Cerebellar nuclear complex (tissue), 1 donor: ENCODE measurements around the gene RELCH.
"Not testable (repeated sequence)": the region's sequence is repeated elsewhere in the genome, so short reads cannot be mapped to it uniquely, and the experiment has no call there.

Experiments used
- DNase-seq, 2 experiments: peaks; one replicate each; lab custom pipeline; 2025; lab: John Stamatoyannopoulos, UW

Gene RELCH

GRCh38 chr18:62186774-62187542 is at the start of gene RELCH, which contains the start of gene PIGN:
TSS of gene RELCH (plus strand) at chr18:62187255. CDS start at chr18:62187506, 251 bp downstream.
TSS of gene PIGN (minus strand) at chr18:62187056. CDS start at chr18:62161353, 25,703 bp downstream.
- peak; percentile 85 to 97 for DNase-seq

- DNase-seq = no peak
Measured at GRCh38 chr18:62138461-62139235, 48.4 kb upstream of the RELCH start.

GRCh38 chr18:62140259-62140658 is 46.8 kb upstream of the RELCH start:
- DNase-seq = no peak

GRCh38 chr18:62144338-62144737 is 42.7 kb upstream of the RELCH start:
- DNase-seq = no peak

- no peak for DNase-seq
Measured at GRCh38 chr18:62151068-62151771, 35.8 kb upstream of the RELCH start.

GRCh38 chr18:62152844-62153243 is 34.2 kb upstream of the RELCH start:
- DNase-seq = no peak

- DNase-seq = no peak
Measured at GRCh38 chr18:62157843-62158242, 29.2 kb upstream of the RELCH start.

GRCh38 chr18:62164310-62164709 is 22.7 kb upstream of the RELCH start:
- DNase-seq = no peak

- DNase-seq = no peak
Measured at GRCh38 chr18:62164855-62165487, 22.1 kb upstream of the RELCH start.

GRCh38 chr18:62165583-62165982 is 21.5 kb upstream of the RELCH start:
- DNase-seq = no peak

- DNase-seq = not testable (repeated sequence)
Measured at GRCh38 chr18:62166524-62166923, 20.5 kb upstream of the RELCH start.

- no peak for DNase-seq
Measured at GRCh38 chr18:62170857-62171256, 16.2 kb upstream of the RELCH start.

- no peak for DNase-seq
Measured at GRCh38 chr18:62172298-62172697, 14.8 kb upstream of the RELCH start.

- DNase-seq = no peak
Measured at GRCh38 chr18:62175521-62175920, 11.5 kb upstream of the RELCH start.

- DNase-seq = no peak
Measured at GRCh38 chr18:62177271-62177670, 9.8 kb upstream of the RELCH start.

- no peak for DNase-seq
Measured at GRCh38 chr18:62179213-62179612, 7.8 kb upstream of the RELCH start.

GRCh38 chr18:62182220-62182619 is 4.8 kb upstream of the RELCH start:
- no peak for DNase-seq

GRCh38 chr18:62183578-62184195 is 3.4 kb upstream of the RELCH start:
- peak in 1 of 2 experiments; percentile 4 for DNase-seq

- no peak for DNase-seq
Measured at GRCh38 chr18:62186499-62186773, 619 bp upstream of the RELCH start.

GRCh38 chr18:62187543-62188510 is 772 bp downstream of the RELCH start:
- no peak for DNase-seq

- no peak for DNase-seq
Measured at GRCh38 chr18:62189208-62189607, 2.2 kb downstream of the RELCH start.
